GM19397 (cell line): ENCODE data around the gene TANC1.

ENCODE experiments used
- ATAC-seq: cut with Tn5 transposase; IDR thresholded peaks from one replicate; pipeline ENCODE4 v1.9.1; 2021; ENCODE audit warnings: mild to moderate bottlenecking, moderate library complexity; ENCODE audit not compliant: unreplicated experiment

The TANC1 gene

GRCh38 chr2:159053161-159054031 lies 85.0 kb downstream of the TANC1 start:
- ATAC-seq: no peak

GRCh38 chr2:159054032-159054334 lies 85.5 kb downstream of the TANC1 start:
- no peak for ATAC-seq

- ATAC-seq: no peak
Observed at GRCh38 chr2:159054985-159055384, 86.5 kb downstream of the TANC1 start.

GRCh38 chr2:159060518-159060917 lies 92.1 kb downstream of the TANC1 start:
- ATAC-seq: no peak

- ATAC-seq: no peak
Observed at GRCh38 chr2:159063677-159064076, 95.2 kb downstream of the TANC1 start.

- ATAC-seq: no peak
Observed at GRCh38 chr2:159064446-159065301, 96.2 kb downstream of the TANC1 start.

- no peak for ATAC-seq
Observed at GRCh38 chr2:159065313-159065712, 96.9 kb downstream of the TANC1 start.

GRCh38 chr2:159065891-159066290 lies 97.5 kb downstream of the TANC1 start:
- no peak for ATAC-seq

GRCh38 chr2:159066541-159067156 lies 98.2 kb downstream of the TANC1 start:
- ATAC-seq: no peak

- no peak for ATAC-seq
Observed at GRCh38 chr2:159067971-159068370, 99.5 kb downstream of the TANC1 start.

GRCh38 chr2:159069229-159069628 lies 100.8 kb downstream of the TANC1 start:
- no peak for ATAC-seq

GRCh38 chr2:159070235-159070634 lies 101.8 kb downstream of the TANC1 start:
- ATAC-seq: no peak

- ATAC-seq: no peak
Observed at GRCh38 chr2:159071190-159071915, 102.9 kb downstream of the TANC1 start.

GRCh38 chr2:159072795-159073194 lies 104.4 kb downstream of the TANC1 start:
- ATAC-seq: no peak

- ATAC-seq: no peak
Observed at GRCh38 chr2:159073256-159073655, 104.8 kb downstream of the TANC1 start.

- ATAC-seq: no peak
Observed at GRCh38 chr2:159074605-159075004, 106.2 kb downstream of the TANC1 start.

- ATAC-seq: no peak
Observed at GRCh38 chr2:159075727-159076126, 107.3 kb downstream of the TANC1 start.

GRCh38 chr2:159076241-159076640 lies 107.8 kb downstream of the TANC1 start:
- no peak for ATAC-seq

- ATAC-seq: no peak
Observed at GRCh38 chr2:159077869-159078268, 109.4 kb downstream of the TANC1 start.

- no peak for ATAC-seq
Observed at GRCh38 chr2:159078443-159078842, 110.0 kb downstream of the TANC1 start.

GRCh38 chr2:159080641-159081040 lies 112.2 kb downstream of the TANC1 start:
- no peak for ATAC-seq
